Measurements from ENCODE around the gene SPTSSA. TPM values are rescaled to one million over a fixed set of nuclear protein-coding genes. Genes with fewer than 3 reads are reported as not detected.

SPTSSA gene
- total and polyA plus RNA-seq, 2 donors (not counting 1 experiment from before 2014, with no cell fraction given): 3.8 to 6.9 TPM

- CTCF ChIA-PET: no interaction called here
- Mint-ChIP-seq H3K4me1 (no peaks in the 10 kb centered on the region), H3K9me3 (ENCODE audit: insufficient read depth) (peaks cover 3% of the 10 kb centered on the region), H3K27me3 (peaks cover 7% of the 10 kb centered on the region), H3K4me3 (no peak overlapping the region), H3K27ac (no peak overlapping the region)
- Histone ChIP-seq H3K36me3 (replicated peaks in 1 of 2; ENCODE audit: control extremely low read depth in 1 of 2, control insufficient read depth in 1 of 2, extremely low read depth in 1 of 2, insufficient read depth in 2 of 2, low read length in 1 of 2) (no peaks in the 10 kb centered on the region), H3K4me3 (ENCODE audit: control extremely low read depth in 1 of 5, extremely low read depth in 1 of 5, insufficient read depth in 1 of 5, low read depth in 2 of 5, low read length in 4 of 5) (no peak overlapping the region), H2AFZ (ENCODE audit: insufficient read depth, low read depth, low read length, poor library complexity, severe bottlenecking) (no peak overlapping the region), H3K9me3 (ENCODE audit: control extremely low read depth in 1 of 3, control insufficient read depth in 2 of 3, insufficient read depth in 1 of 3, low read length in 2 of 3) (peaks cover 0 to 36% (median 5%) of the 10 kb centered on the region in 3 donors), H3K79me2 (ENCODE audit: control insufficient read depth, insufficient read depth, low read length) (no peaks in the 10 kb centered on the region), H3K27ac (ENCODE audit: low read length in 2 of 2) (no peak overlapping the region), H3K27me3 (replicated peaks in 1 of 4; ENCODE audit: control extremely low read depth in 1 of 4, control insufficient read depth in 3 of 4, insufficient read depth in 4 of 4, low read length in 3 of 4) (no peaks in the 10 kb centered on the region), H4K20me1 (ENCODE audit: control insufficient read depth, insufficient read depth, low read length, poor library complexity, severe bottlenecking) (no peaks in the 10 kb centered on the region), H3K9ac (ENCODE audit: low read length) (no peak overlapping the region), H3K4me2 (replicated peaks; ENCODE audit: low read depth, low read length, poor library complexity, severe bottlenecking) (no peak overlapping the region), H3K4me1 (ENCODE audit: control insufficient read depth in 2 of 2, insufficient read depth in 2 of 2, low read length in 2 of 2) (no peaks in the 10 kb centered on the region)
- no peak for TF ChIP-seq EZH2 (IDR thresholded peaks at IDR 0.05; ENCODE audit: borderline replicate concordance, insufficient read depth, low read depth, low read length, poor library complexity, severe bottlenecking)
- no peak for ATAC-seq (ENCODE audit: low read depth)
- no peak for DNase-seq
- intact Hi-C loops (cut with micrococcal nuclease): no loop called here
- POLR2A ChIA-PET: no interaction called here
- 100% methylated on average over 2 of the region's 2 CpGs for WGBS (ENCODE audit: insufficient coverage)
These were observed 52.3 kb downstream of the SPTSSA start for GRCh38 chr14:34409721-34410120.

- H3K4me3 ChIP-seq (ENCODE audit: control extremely low read depth in 1 of 5, extremely low read depth in 1 of 5, insufficient read depth in 1 of 5, low read depth in 2 of 5, low read length in 4 of 5): no peak overlapping the region
- H3K4me1 ChIP-seq (ENCODE audit: control insufficient read depth in 2 of 2, insufficient read depth in 2 of 2, low read length in 2 of 2): no peaks in the 10 kb centered on the region
- H3K27ac ChIP-seq (ENCODE audit: low read length in 2 of 2): no peak overlapping the region
- H3K9ac ChIP-seq (ENCODE audit: low read length): no peak overlapping the region
- no peaks in the 10 kb centered on the region for H3K27me3 ChIP-seq (replicated peaks in 1 of 4; ENCODE audit: control extremely low read depth in 1 of 4, control insufficient read depth in 3 of 4, insufficient read depth in 4 of 4, low read length in 3 of 4)
- H3K79me2 ChIP-seq (ENCODE audit: control insufficient read depth, insufficient read depth, low read length): no peaks in the 10 kb centered on the region
- intact Hi-C loops (cut with micrococcal nuclease): no loop called here
- no peaks in the 10 kb centered on the region for H3K36me3 ChIP-seq (replicated peaks in 1 of 2; ENCODE audit: control extremely low read depth in 1 of 2, control insufficient read depth in 1 of 2, extremely low read depth in 1 of 2, insufficient read depth in 2 of 2, low read length in 1 of 2)
- ATAC-seq (ENCODE audit: low read depth): no peak
- H4K20me1 ChIP-seq (ENCODE audit: control insufficient read depth, insufficient read depth, low read length, poor library complexity, severe bottlenecking): no peaks in the 10 kb centered on the region
- Mint-ChIP-seq H3K4me3 (no peak overlapping the region), H3K27me3 (peaks cover 14% of the 10 kb centered on the region), H3K9me3 (ENCODE audit: insufficient read depth) (peaks cover 3% of the 10 kb centered on the region), H3K27ac (no peak overlapping the region), H3K4me1 (no peaks in the 10 kb centered on the region)
- no peak overlapping the region for H3K4me2 ChIP-seq (replicated peaks; ENCODE audit: low read depth, low read length, poor library complexity, severe bottlenecking)
- DNase-seq: no peak
- ChIA-PET POLR2A (no interaction called here), CTCF (no interaction called here)
- TF ChIP-seq CTCF (IDR thresholded peaks at IDR 0.05): no peak
- no peak for TF ChIP-seq EZH2 (IDR thresholded peaks at IDR 0.05; ENCODE audit: borderline replicate concordance, insufficient read depth, low read depth, low read length, poor library complexity, severe bottlenecking)
- H3K9me3 ChIP-seq (ENCODE audit: control extremely low read depth in 1 of 3, control insufficient read depth in 2 of 3, insufficient read depth in 1 of 3, low read length in 2 of 3): peaks cover 0 to 22% (median 5%) of the 10 kb centered on the region in 3 donors
- no peak overlapping the region for H2AFZ ChIP-seq (ENCODE audit: insufficient read depth, low read depth, low read length, poor library complexity, severe bottlenecking)
- no CpG with 5 or more reads among the region's 1 CpG for WGBS (ENCODE audit: insufficient coverage)
These were observed 54.1 kb downstream of the SPTSSA start for GRCh38 chr14:34407951-34408350.

All from B cell (primary cell).